Psoas muscle (tissue), 8 donors: ENCODE data around the gene ZNF273. TPM values are rescaled to one million over a fixed set of nuclear protein-coding genes. Genes with fewer than 3 reads are reported as not detected.

ENCODE experiments used
- ATAC-seq, 4 donors: fragments of 200-7000 bp; cut with Tn5 transposase; one replicate each; pipeline ENCODE4 v1.9.1; 2020; ENCODE audit warnings: moderate library complexity in 3 of 4, mild to moderate bottlenecking in 2 of 4
- DNase-seq, 2 donors: peaks; one replicate each; pipeline ENCODE4 v3.0.0-alpha.2; 2020
- H3K27ac ChIP-seq: fragments of 200-600 bp; one replicate; pipeline ENCODE4 v1.8.0; 2022
- H3K27me3 ChIP-seq, 3 donors: fragments of 200-600 bp in 1 of 3; one replicate each; pipeline versions ENCODE4 v1.6.1 to v1.8.0; 2013 to 2022; ENCODE audit warnings: low read length in 2 of 3, mild to moderate bottlenecking in 2 of 3, moderate library complexity in 1 of 3; ENCODE audit not compliant: insufficient read depth in 3 of 3
- H3K36me3 ChIP-seq, 2 donors: fragments of 200-600 bp in 1 of 2; one replicate each; pipeline versions ENCODE4 v1.6.1 to v1.8.0; 2013 to 2022; ENCODE audit warnings: low read depth in 1 of 2, mild to moderate bottlenecking in 1 of 2, moderate library complexity in 1 of 2; ENCODE audit not compliant: insufficient read depth in 1 of 2
- H3K4me1 ChIP-seq: fragments of 200-600 bp; one replicate; pipeline ENCODE4 v1.8.0; 2022
- H3K4me3 ChIP-seq: fragments of 200-600 bp; one replicate; pipeline ENCODE4 v1.8.0; 2022; ENCODE audit warnings: mild to moderate bottlenecking
- H3K9me3 ChIP-seq: fragments of 200-600 bp; one replicate; pipeline ENCODE4 v1.8.0; 2022
- CTCF ChIP-seq: fragments of 200-600 bp; IDR thresholded peaks from one replicate; pipeline ENCODE4 v1.8.0; 2022; ENCODE audit warnings: antibody characterized with exemption
- WGBS, 3 donors: extraction: QIAGEN DNeasy Blood & Tissue Kit; methylation state at CpG; one replicate each; pipeline versions ENCODE4 v1.1.6 to v1.1.7; 2013; 5-methylcytosine and 5-hydroxymethylcytosine counted together
- intact Hi-C, 2 donors: fragments of 100-400 bp; cut with DNase I; formaldehyde crosslinking; loops; one replicate each; pipeline versions ENCODE4 v1.11.0 to v1.14.2; 2022
- polyA plus RNA-seq, 3 donors: library from polyadenylated mRNA; stranded (reverse); fragments of 200-250 nt; gene quantifications; one replicate each; pipeline ENCODE4 v1.2.3, GENCODE V29; 2013
- total RNA-seq, 4 donors: library from RNA; stranded (reverse); fragmentation: NEBNext Ultra II Directional in 2 of 4; extraction: Animal tissue kit (Norgen Biotek cat#: 25700) in 2 of 4; gene quantifications; one replicate each; pipeline versions ENCODE4 v1.2.1 to v1.2.4, GENCODE V29; 2021 to 2023
- donor health status: healthy with polysubstance abuse.
- donor health status: DM: no; HTN: no; CAD: no; lungs with moderate emphysema.
- donor health status: Bipolar disorder and iron deficiency.
- donor health status: healthy.
- donor health status: DM: yes; HTN: yes; CAD: no.
- donor health status: DM: no; HTN: no; CAD: no.
- donor health status: DM: no; HTN: no; CAD: no.
- donor health status: DM: yes; HTN: yes; CAD: no.

ZNF273 gene
- total and polyA plus RNA-seq, 7 donors: 0.96 to 3.0 (median 1.5) TPM

GRCh38 chr7:64882341-64883112 is 20.5 kb upstream of the ZNF273 start:
- peak; percentile 80 to 85 for DNase-seq
- peak; percentile 85 to 95 (median 90) for ATAC-seq
- no peak for TF ChIP-seq CTCF
- WGBS, 3 donors: 3 to 7% (median 5%) methylated on average over 51 to 55 of the region's 55 CpGs
- intact Hi-C loops: no loop called here
- peak overlapping the region; percentile 77 for H3K4me3 ChIP-seq
- H3K27ac ChIP-seq: peak overlapping the region; percentile 9
- H3K9me3 ChIP-seq: no peaks in the 10 kb centered on the region
- H3K36me3 ChIP-seq: no peaks in the 10 kb centered on the region
- no peaks in the 10 kb centered on the region for H3K27me3 ChIP-seq
- H3K4me1 ChIP-seq: no peaks in the 10 kb centered on the region

GRCh38 chr7:64883113-64883905 is 19.8 kb upstream of the ZNF273 start:
- TF ChIP-seq CTCF: no peak
- Histone ChIP-seq H3K4me3 (peak overlapping the region; percentile 77), H3K27ac (no peak overlapping the region), H3K36me3 (no peaks in the 10 kb centered on the region), H3K4me1 (peaks cover 5% of the 10 kb centered on the region), H3K27me3 (no peaks in the 10 kb centered on the region), H3K9me3 (no peaks in the 10 kb centered on the region)
- ATAC-seq (peak; percentile 11 to 31 (median 16)), DNase-seq (no peak)
- 42 to 51% (median 42%) methylated on average over 38 of the region's 38 CpGs for WGBS, 3 donors
- intact Hi-C loops: no loop called here

- DNase-seq (no peak), ATAC-seq (no peak)
- no peaks in the 10 kb centered on the region for H3K9me3 ChIP-seq
- no peaks in the 10 kb centered on the region for H3K27me3 ChIP-seq
- intact Hi-C loops: no loop called here
- TF ChIP-seq CTCF: no peak
- H3K36me3 ChIP-seq: no peaks in the 10 kb centered on the region
- H3K27ac ChIP-seq: no peak overlapping the region
- H3K4me3 ChIP-seq: no peak overlapping the region
- peaks cover 7% of the 10 kb centered on the region for H3K4me1 ChIP-seq
- WGBS, 3 donors: 88 to 90% (median 89%) methylated on average over 22 of the region's 22 CpGs
Observed at GRCh38 chr7:64884085-64884912, 18.8 kb upstream of the ZNF273 start.

GRCh38 chr7:64884913-64885370 is 18.1 kb upstream of the ZNF273 start:
- Histone ChIP-seq H3K4me3 (no peak overlapping the region), H3K9me3 (no peaks in the 10 kb centered on the region), H3K4me1 (peaks cover 13% of the 10 kb centered on the region), H3K27me3 (no peaks in the 10 kb centered on the region), H3K27ac (no peak overlapping the region), H3K36me3 (no peaks in the 10 kb centered on the region)
- intact Hi-C loops: loop anchor here in 1 of 2 donors (5.0 kb wide), 1 partner anchor 88 kb away; no protein-coding TSS in a partner anchor
- no peak for TF ChIP-seq CTCF
- ATAC-seq (no peak), DNase-seq (no peak)
- 82 to 90% (median 87%) methylated on average over 19 of the region's 19 CpGs for WGBS, 3 donors
